Measurements from ENCODE around the gene ALDH1B1.

The ALDH1B1 gene

DNA sequence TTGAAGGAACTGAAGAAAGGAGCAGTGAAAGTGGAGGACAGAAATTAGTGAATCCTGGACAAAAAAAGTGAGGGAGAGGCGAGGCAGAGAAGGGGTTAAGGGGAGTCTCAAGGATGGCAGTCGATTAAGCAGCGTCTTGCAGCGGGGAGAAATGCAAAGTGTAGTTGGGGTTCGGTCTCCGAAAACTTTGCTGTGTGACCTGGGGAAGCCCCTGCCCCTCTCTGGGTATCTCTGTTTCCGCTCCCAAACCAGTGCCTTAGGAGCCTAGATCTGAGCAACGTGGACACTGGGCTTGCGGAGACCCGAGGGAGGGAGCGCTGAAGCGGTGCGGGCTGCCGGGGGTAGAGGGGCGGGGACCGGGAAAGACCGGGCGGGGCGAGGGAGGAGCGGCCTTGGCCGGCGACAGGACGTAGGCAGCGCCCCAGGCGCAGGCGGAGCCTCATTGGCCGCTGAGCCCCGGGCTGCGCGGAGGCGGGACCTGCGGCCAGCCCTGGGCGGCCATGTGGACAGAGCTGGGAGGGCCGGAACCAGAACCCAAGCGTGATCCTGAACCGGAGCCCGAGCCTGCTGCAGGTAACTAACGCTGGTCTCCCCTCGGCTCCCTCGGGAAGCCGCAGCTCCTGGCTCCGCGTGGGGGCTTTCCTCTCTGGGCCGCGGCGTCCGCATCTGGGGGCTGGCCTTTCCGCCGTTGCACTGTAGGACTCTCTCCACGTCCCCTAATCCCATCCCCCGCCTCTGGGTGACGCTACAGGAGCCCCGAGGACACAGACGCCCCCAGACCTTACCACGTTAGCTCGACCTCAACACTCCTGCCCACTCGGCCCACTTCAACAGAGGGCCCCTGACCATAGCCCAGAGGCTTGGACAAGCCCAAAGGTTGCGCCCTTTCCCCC, at the start of gene ALDH1B1:
ALDH1B1 (plus strand) TSS at position 468 of the 893 bp plus-strand sequence. CDS start 3,047 bp downstream, outside the sequence.
- no peak within 1 kb of the TSS for H3K27ac ChIP-seq
- DNase-seq (ENCODE audit: low read depth, low spot score), result no peak

- no peak overlapping the region for H3K27ac ChIP-seq
- no peak for DNase-seq (ENCODE audit: low read depth, low spot score)
Measured at GRCh38 chr9:38343037-38343436, 49.5 kb upstream of the ALDH1B1 start.

GRCh38 chr9:38343552-38343951, 49.0 kb upstream of the ALDH1B1 start:
- H3K27ac ChIP-seq, result no peak overlapping the region
- DNase-seq (ENCODE audit: low read depth, low spot score), result no peak

- DNase-seq (ENCODE audit: low read depth, low spot score), result no peak
Measured at GRCh38 chr9:38344566-38345324, 47.8 kb upstream of the ALDH1B1 start.

DNA sequence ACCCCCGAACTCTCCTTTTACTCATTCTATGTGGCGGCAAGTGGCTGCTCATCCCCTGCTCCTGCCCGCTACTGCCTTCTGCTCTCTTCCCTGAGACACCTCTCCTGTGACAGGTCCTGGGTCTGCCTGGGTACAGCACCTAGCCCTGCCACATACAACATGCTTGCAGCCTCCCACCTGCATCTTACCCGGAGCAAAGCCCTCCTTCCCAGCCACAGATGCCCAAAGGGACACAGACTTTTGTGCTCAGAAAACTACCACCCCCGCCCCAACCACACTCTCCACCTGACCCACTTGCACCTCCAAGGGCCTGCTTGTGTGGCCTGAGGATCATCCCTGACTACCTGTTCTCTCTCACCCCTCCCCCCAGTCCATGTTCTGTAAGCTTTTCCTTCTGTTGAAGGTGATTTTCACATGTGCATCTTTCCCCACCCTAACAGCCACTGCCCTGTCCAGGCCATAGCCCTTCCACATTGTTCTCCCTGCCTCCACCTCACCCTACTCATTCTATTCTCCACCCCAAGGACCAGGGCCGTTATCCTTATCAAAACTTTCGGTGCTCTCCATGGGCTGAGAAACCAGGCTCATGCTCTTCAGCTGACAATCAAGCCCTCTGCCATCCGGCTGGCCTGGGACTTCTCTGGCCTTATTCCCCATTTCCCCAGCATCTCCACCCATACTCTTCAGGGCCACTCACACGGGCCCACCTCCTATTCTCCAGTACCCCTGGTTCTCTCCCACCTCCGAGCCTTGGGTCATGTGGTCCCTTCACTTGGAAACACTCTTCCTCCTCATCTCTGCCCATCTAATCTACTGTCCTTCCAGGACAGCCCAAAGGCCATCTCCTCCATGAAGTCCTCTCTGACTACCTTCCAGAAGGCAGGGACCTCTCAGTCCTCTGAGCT, 46.4 kb upstream of the ALDH1B1 start:
- DNase-seq (ENCODE audit: low read depth, low spot score), result no peak
- H3K27ac ChIP-seq, result no peak overlapping the region

More at GRCh38 chr9:38344566-38345324, 47.8 kb upstream of the ALDH1B1 start:
- H3K27ac ChIP-seq, result no peak overlapping the region

GRCh38 chr9:38346811-38347210, 45.7 kb upstream of the ALDH1B1 start:
- H3K27ac ChIP-seq, result no peak overlapping the region
- DNase-seq (ENCODE audit: low read depth, low spot score), result no peak

DNA sequence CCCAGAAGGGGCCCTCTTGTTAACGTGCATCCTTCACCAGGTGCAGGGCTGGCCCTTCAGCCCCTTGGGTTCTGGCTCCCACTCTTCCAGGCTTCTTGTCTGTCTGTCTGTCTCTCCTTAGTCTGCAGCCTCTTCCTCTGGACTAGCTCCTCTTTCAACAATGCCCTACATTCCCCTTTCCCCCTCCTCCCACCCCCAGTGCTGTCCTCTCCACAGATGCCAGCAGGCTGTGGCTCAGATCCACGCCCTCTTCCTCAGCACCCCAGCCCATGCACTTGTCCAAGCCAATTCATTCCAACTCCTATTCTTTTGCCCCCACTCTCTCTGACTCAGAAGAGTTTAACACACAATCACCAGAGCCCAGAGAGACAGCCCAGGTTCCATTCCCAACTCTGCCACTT, 45.2 kb upstream of the ALDH1B1 start:
- no peak overlapping the region for H3K27ac ChIP-seq
- DNase-seq (ENCODE audit: low read depth, low spot score), result no peak

- no peak for DNase-seq (ENCODE audit: low read depth, low spot score)
- H3K27ac ChIP-seq, result no peak overlapping the region
Measured at GRCh38 chr9:38347946-38348345, 44.6 kb upstream of the ALDH1B1 start.

DNA sequence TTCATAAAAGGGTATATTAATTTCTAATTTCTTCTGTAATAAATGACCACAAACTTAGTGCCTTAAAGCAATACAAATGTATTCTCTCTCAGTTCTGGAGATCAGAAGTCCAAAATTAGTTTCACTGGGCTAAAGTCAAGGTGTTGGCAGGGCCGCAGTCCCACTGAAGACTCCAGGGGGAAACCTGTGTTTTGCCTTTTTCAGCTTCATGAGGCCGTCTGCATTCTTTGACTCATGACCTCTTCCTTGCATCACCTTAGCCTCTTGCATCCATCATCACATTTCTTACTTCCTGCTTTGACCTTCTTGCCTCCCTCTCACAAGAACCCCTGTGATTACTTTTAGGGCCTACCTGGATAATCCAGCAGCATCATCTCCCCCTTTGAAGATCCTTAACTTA, 42.0 kb upstream of the ALDH1B1 start:
- H3K27ac ChIP-seq, result no peak overlapping the region
- DNase-seq (ENCODE audit: low read depth, low spot score), result no peak

DNA sequence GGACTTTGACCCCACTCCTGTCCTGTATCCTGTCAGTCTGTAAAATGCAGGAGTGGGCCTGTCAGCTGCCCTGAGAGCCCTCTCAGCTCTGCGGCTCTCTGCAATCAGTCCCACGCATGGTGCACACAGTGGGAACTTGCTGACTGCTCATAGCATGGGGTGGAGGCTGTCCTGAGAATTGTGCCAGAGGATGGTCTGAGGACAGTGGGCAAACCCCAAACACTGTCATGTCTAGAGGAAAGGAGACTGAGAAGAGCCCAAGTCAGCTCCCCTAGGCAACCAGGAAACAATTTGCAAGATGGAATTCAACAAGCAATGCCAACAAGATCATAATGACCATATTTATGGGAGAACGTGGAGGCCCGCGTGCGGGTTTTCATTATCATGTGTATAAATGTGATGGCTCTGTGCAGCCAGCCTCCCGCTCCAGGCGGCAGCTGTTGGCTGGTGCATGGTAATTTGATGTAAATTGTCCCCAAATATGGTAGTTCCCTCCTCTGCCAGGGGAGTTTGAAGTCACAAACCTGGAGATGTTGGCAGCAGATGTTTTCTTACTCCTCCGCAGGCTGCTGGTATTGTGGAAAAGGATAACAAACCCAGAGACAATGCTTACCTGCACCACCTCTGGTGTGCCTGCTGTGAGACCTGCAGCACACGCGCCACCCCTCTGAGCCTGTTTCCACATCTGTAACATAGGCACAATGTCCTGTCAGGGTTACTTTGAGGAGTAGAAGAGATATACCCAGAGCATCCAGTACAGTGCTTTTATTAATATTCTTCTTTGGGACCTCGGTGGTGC, 39.8 kb upstream of the ALDH1B1 start:
- DNase-seq (ENCODE audit: low read depth, low spot score), result no peak

GRCh38 chr9:38355115-38355514, 37.4 kb upstream of the ALDH1B1 start:
- no peak for DNase-seq (ENCODE audit: low read depth, low spot score)
- H3K27ac ChIP-seq, result no peak overlapping the region

More for the DNA sequence above, 39.8 kb upstream of the ALDH1B1 start:
- no peak overlapping the region for H3K27ac ChIP-seq

DNA sequence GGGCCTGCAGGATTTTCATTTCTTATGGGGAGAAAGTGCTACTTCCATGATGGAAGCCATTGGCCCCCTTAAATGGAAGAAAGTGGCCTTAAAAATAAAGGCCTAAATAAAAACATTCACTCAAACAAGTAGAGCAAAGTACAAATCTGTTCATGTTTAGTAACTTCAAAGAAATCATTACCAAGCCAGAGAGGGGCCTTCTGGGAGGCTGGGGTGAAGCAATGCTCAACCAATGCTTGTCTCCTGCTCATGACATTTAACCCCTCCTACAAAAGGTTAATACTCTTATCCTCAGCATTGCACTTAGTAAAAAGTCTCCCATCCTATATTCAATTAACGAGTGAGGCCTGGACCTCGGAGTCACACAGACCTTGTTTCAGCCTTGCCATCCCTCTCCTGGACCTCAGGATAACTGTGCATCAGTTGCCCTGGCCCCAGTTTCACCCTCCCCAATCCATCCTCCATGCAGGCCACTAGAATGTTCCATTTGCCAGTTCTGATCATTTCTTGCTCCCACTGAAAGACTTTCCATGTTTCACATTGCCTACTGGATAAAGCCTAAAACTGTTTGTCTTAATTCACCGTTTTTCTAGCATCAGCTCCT, 36.9 kb upstream of the ALDH1B1 start:
- DNase-seq (ENCODE audit: low read depth, low spot score), result no peak

DNA sequence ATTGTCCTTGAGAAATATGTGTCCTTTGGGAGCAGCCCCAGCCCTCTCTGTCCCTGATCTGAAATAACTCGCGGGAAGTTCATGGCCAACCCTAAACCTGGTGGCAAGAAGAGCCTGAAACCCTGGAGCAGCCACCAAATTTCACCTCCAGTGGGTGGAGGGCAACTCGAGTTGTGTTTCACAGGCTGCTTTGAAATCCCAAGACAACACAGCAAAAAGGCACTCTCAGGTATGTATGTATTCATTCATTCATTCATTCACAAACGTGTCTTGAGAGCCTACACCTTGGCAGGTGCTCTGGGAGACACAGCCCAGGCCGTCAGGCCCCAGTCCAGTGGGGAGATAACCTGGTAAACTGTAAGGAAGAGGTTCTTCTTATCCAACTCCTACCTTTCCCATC, 35.7 kb upstream of the ALDH1B1 start:
- DNase-seq (ENCODE audit: low read depth, low spot score), result no peak
- H3K27ac ChIP-seq, result no peak overlapping the region

More for the DNA sequence above, 36.9 kb upstream of the ALDH1B1 start:
- H3K27ac ChIP-seq, result no peak overlapping the region

GRCh38 chr9:38357350-38358114, 35.0 kb upstream of the ALDH1B1 start:
- H3K27ac ChIP-seq, result no peak overlapping the region
- no peak for DNase-seq (ENCODE audit: low read depth, low spot score)

GRCh38 chr9:38358390-38359296, 33.9 kb upstream of the ALDH1B1 start:
- no peak for DNase-seq (ENCODE audit: low read depth, low spot score)
- no peak overlapping the region for H3K27ac ChIP-seq

- DNase-seq (ENCODE audit: low read depth, low spot score), result no peak
- H3K27ac ChIP-seq, result no peak overlapping the region
Measured at GRCh38 chr9:38359297-38359653, 33.2 kb upstream of the ALDH1B1 start.

- no peak for DNase-seq (ENCODE audit: low read depth, low spot score)
- H3K27ac ChIP-seq, result no peak overlapping the region
Measured at GRCh38 chr9:38359689-38360385, 32.7 kb upstream of the ALDH1B1 start.
